Motor neuron (in vitro differentiated cells): ENCODE measurements around the gene RHD. TPM values are rescaled to one million over a fixed set of nuclear protein-coding genes. Genes with fewer than 3 reads are reported as not detected.

Experiments used
- total RNA-seq, 8 experiments: library from RNA; unstranded; fragments of 300-600 nt; gene quantifications; 2 replicates each; pipeline versions ENCODE4 v1.2.3 to v1.2.4, GENCODE V29; 2022

The RHD gene
- total RNA-seq, 8 experiments from 2014 or later = 0.10 to 1.1 (median 0.44) TPM

Other genes with a start within 250 kb of the RHD start
- gene SYF2, start 40.0 kb upstream of the RHD start, total RNA-seq = 10 to 100 TPM; 58.6 to 99.9 (median 85.8) TPM
- 100 to 1,000 TPM in 5 of 8 experiments, 10 to 100 TPM in 3; 78.4 to 172 (median 102) TPM for gene RSRP1, start 25.1 kb upstream of the RHD start, total RNA-seq
- gene TMEM50A, start 65.8 kb downstream of the RHD start, total RNA-seq = 100 to 1,000 TPM in 2 of 8 experiments, 10 to 100 TPM in 6; 66.5 to 109 (median 74.7) TPM
- gene RHCE, start 148.3 kb downstream of the RHD start, total RNA-seq = 10 to 100 TPM in 2 of 8 experiments, 1 to 10 TPM in 4, under 1 TPM in 1, not detected in 1; 0.27 to 11.2 (median 3.3) TPM
- 10 to 100 TPM; 13.2 to 57.1 (median 41.8) TPM for gene MACO1, start 158.4 kb downstream of the RHD start, total RNA-seq